Measurements from ENCODE around the gene ICAM4.

Gene ICAM4

GRCh38 chr19:10290876-10291553 lies 4.3 kb downstream of the ICAM4 start:
- peaks cover 14% of the 10 kb centered on the region for H3K4me1 ChIP-seq (ENCODE audit: insufficient read depth, poor library complexity, severe bottlenecking)
- no peak for TF ChIP-seq CTCF (IDR thresholded peaks at IDR 0.05; ENCODE audit: poor library complexity, severe bottlenecking)
- peaks cover 7% of the 10 kb centered on the region; the same call in 1 of the 2 replicates for H3K36me3 ChIP-seq (ENCODE audit: low read depth)
- H3K27me3 ChIP-seq (ENCODE audit: insufficient read depth, poor library complexity, severe bottlenecking): no peaks in the 10 kb centered on the region
- DNase-seq (ENCODE audit: low spot score) (peak; percentile 75), ATAC-seq (ENCODE audit: low read depth) (peak; percentile 35)
- H3K9me3 ChIP-seq (ENCODE audit: severe bottlenecking): no peaks in the 10 kb centered on the region
- peak overlapping the region; percentile 61 for H3K27ac ChIP-seq (ENCODE audit: poor library complexity, severe bottlenecking)
- peak overlapping the region; percentile 47 for H3K4me3 ChIP-seq (ENCODE audit: severe bottlenecking)

GRCh38 chr19:10291554-10292205 lies 4.9 kb downstream of the ICAM4 start:
- no peak for TF ChIP-seq CTCF (IDR thresholded peaks at IDR 0.05; ENCODE audit: poor library complexity, severe bottlenecking)
- no peak for DNase-seq (ENCODE audit: low spot score)
- Histone ChIP-seq H3K4me3 (ENCODE audit: severe bottlenecking) (peak overlapping the region; percentile 47), H3K9me3 (ENCODE audit: severe bottlenecking) (no peaks in the 10 kb centered on the region), H3K36me3 (ENCODE audit: low read depth) (peaks cover 7% of the 10 kb centered on the region; the same call in 1 of the 2 replicates), H3K27ac (ENCODE audit: poor library complexity, severe bottlenecking) (no peak overlapping the region), H3K27me3 (ENCODE audit: insufficient read depth, poor library complexity, severe bottlenecking) (no peaks in the 10 kb centered on the region), H3K4me1 (ENCODE audit: insufficient read depth, poor library complexity, severe bottlenecking) (peaks cover 8% of the 10 kb centered on the region)
- ATAC-seq (ENCODE audit: low read depth): peak; percentile 1; the same call in 1 of the 3 replicates

DNA sequence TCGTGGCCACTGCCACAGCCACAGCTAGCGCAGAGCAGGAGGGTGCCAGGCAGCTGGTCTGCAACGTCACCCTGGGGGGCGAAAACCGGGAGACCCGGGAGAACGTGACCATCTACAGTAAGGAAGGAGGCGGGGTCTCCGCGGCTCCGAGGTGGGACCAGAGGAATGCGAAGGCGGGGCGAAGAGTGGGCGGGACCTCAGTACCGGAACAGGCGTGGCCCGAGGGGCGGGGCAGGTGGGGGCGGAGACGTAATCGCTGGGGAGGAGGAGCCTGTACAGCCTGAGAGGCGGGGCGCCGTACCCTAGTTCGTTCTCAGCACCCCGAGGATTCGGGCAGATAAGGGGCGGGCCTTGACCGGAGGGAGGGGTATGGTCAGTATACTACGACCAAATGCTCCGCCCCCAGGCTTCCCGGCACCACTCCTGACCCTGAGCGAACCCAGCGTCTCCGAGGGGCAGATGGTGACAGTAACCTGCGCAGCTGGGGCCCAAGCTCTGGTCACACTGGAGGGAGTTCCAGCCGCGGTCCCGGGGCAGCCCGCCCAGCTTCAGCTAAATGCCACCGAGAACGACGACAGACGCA lies 5.5 kb downstream of the ICAM4 start:
- H3K4me1 ChIP-seq (ENCODE audit: insufficient read depth, poor library complexity, severe bottlenecking): peaks cover 7% of the 10 kb centered on the region
- H3K27ac ChIP-seq (ENCODE audit: poor library complexity, severe bottlenecking): no peak overlapping the region
- H3K9me3 ChIP-seq (ENCODE audit: severe bottlenecking): no peaks in the 10 kb centered on the region
- peak overlapping the region; percentile 47 for H3K4me3 ChIP-seq (ENCODE audit: severe bottlenecking)
- peak; percentile 32 for ATAC-seq (ENCODE audit: low read depth)
- TF ChIP-seq CTCF (IDR thresholded peaks at IDR 0.05; ENCODE audit: poor library complexity, severe bottlenecking): no peak
- H3K27me3 ChIP-seq (ENCODE audit: insufficient read depth, poor library complexity, severe bottlenecking): no peaks in the 10 kb centered on the region
- DNase-seq (ENCODE audit: low spot score): no peak
- H3K36me3 ChIP-seq (ENCODE audit: low read depth): peaks cover 7% of the 10 kb centered on the region; the same call in 1 of the 2 replicates

GRCh38 chr19:10292789-10293636 lies 6.3 kb downstream of the ICAM4 start:
- no peak for ATAC-seq (ENCODE audit: low read depth)
- H3K27me3 ChIP-seq (ENCODE audit: insufficient read depth, poor library complexity, severe bottlenecking): no peaks in the 10 kb centered on the region
- peaks cover 7% of the 10 kb centered on the region for H3K4me1 ChIP-seq (ENCODE audit: insufficient read depth, poor library complexity, severe bottlenecking)

More at GRCh38 chr19:10292789-10293636, 6.3 kb downstream of the ICAM4 start:
- TF ChIP-seq CTCF (IDR thresholded peaks at IDR 0.05; ENCODE audit: poor library complexity, severe bottlenecking): no peak
- Histone ChIP-seq H3K4me3 (ENCODE audit: severe bottlenecking) (no peak overlapping the region), H3K9me3 (ENCODE audit: severe bottlenecking) (no peaks in the 10 kb centered on the region), H3K36me3 (ENCODE audit: low read depth) (peaks cover 7% of the 10 kb centered on the region; the same call in 1 of the 2 replicates), H3K27ac (ENCODE audit: poor library complexity, severe bottlenecking) (no peak overlapping the region)
- DNase-seq (ENCODE audit: low spot score): no peak

All from RWPE2 (cell line).